Stomach (tissue), 4 donors: Measurements from ENCODE around the gene FARS2.

Source experiments
- POLR2A ChIP-seq, 4 donors: fragments of 450-650 bp; IDR thresholded peaks; one replicate each; pipeline ENCODE4 v1.6.1; 2016; ENCODE audit warnings: antibody characterized with exemption in 4 of 4, control low read depth in 2 of 4, mild to moderate bottlenecking in 1 of 4, moderate library complexity in 1 of 4
- TF ChIP-seq, protein P1 (sequence below), 7 experiments: fragments of 450-650 bp in 4 of 7; fragments of 200-600 bp in 3 of 7; sonication (generic) in 3 of 7; IDR thresholded peaks; one replicate each; pipeline ENCODE4 v1.5.1; 2016 to 2019; ENCODE audit warnings: antibody characterized with exemption in 7 of 7, control low read depth in 2 of 7, mild to moderate bottlenecking in 1 of 7

DNA sequence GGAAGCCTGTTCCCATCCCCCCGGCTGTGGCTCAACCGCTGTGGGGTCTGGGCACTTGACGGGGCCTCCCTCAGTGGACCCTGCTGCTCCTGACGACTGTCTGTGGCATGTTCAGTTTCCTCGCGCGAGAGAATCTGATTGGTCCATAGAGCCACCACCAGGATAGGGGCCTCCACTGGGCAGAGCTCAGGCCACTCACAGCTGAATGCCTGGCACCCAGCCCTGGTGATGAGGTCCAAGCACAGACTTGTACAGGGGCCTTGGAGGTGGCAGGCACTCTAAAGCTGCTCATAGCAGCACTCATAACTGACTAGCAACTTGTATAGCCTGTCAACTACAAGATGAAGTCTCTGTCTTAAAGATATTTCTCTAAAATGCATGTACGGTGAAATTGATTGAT, 377.4 kb downstream of the FARS2 start:
- TF ChIP-seq, protein P1, sequence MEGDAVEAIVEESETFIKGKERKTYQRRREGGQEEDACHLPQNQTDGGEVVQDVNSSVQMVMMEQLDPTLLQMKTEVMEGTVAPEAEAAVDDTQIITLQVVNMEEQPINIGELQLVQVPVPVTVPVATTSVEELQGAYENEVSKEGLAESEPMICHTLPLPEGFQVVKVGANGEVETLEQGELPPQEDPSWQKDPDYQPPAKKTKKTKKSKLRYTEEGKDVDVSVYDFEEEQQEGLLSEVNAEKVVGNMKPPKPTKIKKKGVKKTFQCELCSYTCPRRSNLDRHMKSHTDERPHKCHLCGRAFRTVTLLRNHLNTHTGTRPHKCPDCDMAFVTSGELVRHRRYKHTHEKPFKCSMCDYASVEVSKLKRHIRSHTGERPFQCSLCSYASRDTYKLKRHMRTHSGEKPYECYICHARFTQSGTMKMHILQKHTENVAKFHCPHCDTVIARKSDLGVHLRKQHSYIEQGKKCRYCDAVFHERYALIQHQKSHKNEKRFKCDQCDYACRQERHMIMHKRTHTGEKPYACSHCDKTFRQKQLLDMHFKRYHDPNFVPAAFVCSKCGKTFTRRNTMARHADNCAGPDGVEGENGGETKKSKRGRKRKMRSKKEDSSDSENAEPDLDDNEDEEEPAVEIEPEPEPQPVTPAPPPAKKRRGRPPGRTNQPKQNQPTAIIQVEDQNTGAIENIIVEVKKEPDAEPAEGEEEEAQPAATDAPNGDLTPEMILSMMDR (IDR thresholded peaks at IDR 0.05): no peak
- TF ChIP-seq POLR2A (IDR thresholded peaks at IDR 0.05): no peak
